Vagina (tissue), 2 donors: ENCODE data around the gene NME3. TPM values are rescaled to one million over a fixed set of nuclear protein-coding genes. Genes with fewer than 3 reads are reported as not detected.

Experiments
- DNase-seq, 2 donors: peaks; one replicate each; pipeline ENCODE4 v3.0.0-alpha.2; 2017; ENCODE audit errors: extremely low spot score in 2 of 2
- H3K27ac ChIP-seq: fragments of 200-600 bp; sonication (generic); one replicate; pipeline ENCODE4 v1.5.1; 2019
- H3K27me3 ChIP-seq: fragments of 200-600 bp; sonication (generic); one replicate; pipeline ENCODE4 v1.5.1; 2019
- H3K36me3 ChIP-seq, 2 donors: fragments of 200-600 bp; sonication (generic); one replicate each; pipeline ENCODE4 v1.5.1; 2017 to 2019
- H3K4me1 ChIP-seq: fragments of 200-600 bp; sonication (generic); one replicate; pipeline ENCODE4 v1.5.1; 2019
- H3K4me3 ChIP-seq, 2 donors: fragments of 200-600 bp; sonication (generic); 1 replicate in 1 of 2; 2 replicates in 1 of 2; pipeline ENCODE4 v1.5.1; 2016 to 2019
- H3K9me3 ChIP-seq: fragments of 200-600 bp; sonication (generic); one replicate; pipeline ENCODE4 v1.5.1; 2019
- CTCF ChIP-seq, 3 experiments: fragments of 450-650 bp in 2 of 3; fragments of 200-600 bp in 1 of 3; sonication (generic) in 1 of 3; IDR thresholded peaks; one replicate each; pipeline ENCODE4 v1.5.1; 2017 to 2019; ENCODE audit warnings: antibody characterized with exemption in 3 of 3, mild to moderate bottlenecking in 2 of 3, moderate library complexity in 2 of 3
- POLR2A ChIP-seq, 2 donors: fragments of 450-650 bp; IDR thresholded peaks; one replicate each; pipeline ENCODE4 v1.6.1; 2017; ENCODE audit warnings: antibody characterized with exemption in 2 of 2, mild to moderate bottlenecking in 2 of 2, moderate library complexity in 2 of 2
- POLR2AphosphoS5 ChIP-seq, 2 donors: sonication (generic); formaldehyde crosslinking; IDR thresholded peaks; one replicate each; pipeline ENCODE4 v1.9.0; 2017; ENCODE audit warnings: antibody characterized with exemption in 2 of 2, mild to moderate bottlenecking in 2 of 2, low read depth in 1 of 2; ENCODE audit not compliant: insufficient read depth in 1 of 2
- intact Hi-C: fragments of 100-400 bp; cut with DNase I; formaldehyde crosslinking; loops from one replicate; pipeline ENCODE4 v1.15.1; 2023
- total RNA-seq: library from RNA; depleted of rRNA; stranded (reverse); fragments of >200 nt; gene quantifications from one replicate; pipeline ENCODE4 v1.2.3, GENCODE V29; 2016

The NME3 gene
- total RNA-seq, 1 donor from 2014 or later = 96.0 TPM

GRCh38 chr16:1816396-1817275 is 45.3 kb upstream of the NME3 start:
- Histone ChIP-seq H3K4me3 (no peak overlapping the region), H3K27ac (no peak overlapping the region), H3K4me1 (no peaks in the 10 kb centered on the region), H3K27me3 (no peaks in the 10 kb centered on the region), H3K36me3 (peaks cover 0 to 49% of the 10 kb centered on the region in 2 donors), H3K9me3 (no peaks in the 10 kb centered on the region)
- TF ChIP-seq POLR2AphosphoS5 (IDR thresholded peaks at IDR 0.05; ENCODE audit: insufficient read depth in 1 of 2, low read depth in 1 of 2) = no peak
- no peak for TF ChIP-seq CTCF (IDR thresholded peaks at IDR 0.05)
- TF ChIP-seq POLR2A (IDR thresholded peaks at IDR 0.05) = no peak
- DNase-seq = no peak
- intact Hi-C loops = no loop called here

GRCh38 chr16:1815461-1815860 is 44.1 kb upstream of the NME3 start:
- H3K9me3 ChIP-seq = no peaks in the 10 kb centered on the region
- no peak overlapping the region for H3K4me3 ChIP-seq
- no peak overlapping the region for H3K27ac ChIP-seq
- H3K27me3 ChIP-seq = no peaks in the 10 kb centered on the region
- no peak for DNase-seq
- peaks cover 0 to 42% of the 10 kb centered on the region in 2 donors for H3K36me3 ChIP-seq
- intact Hi-C loops = no loop called here
- H3K4me1 ChIP-seq = no peaks in the 10 kb centered on the region
- TF ChIP-seq CTCF (IDR thresholded peaks at IDR 0.05) = no peak
- no peak for TF ChIP-seq POLR2A (IDR thresholded peaks at IDR 0.05)
- no peak for TF ChIP-seq POLR2AphosphoS5 (IDR thresholded peaks at IDR 0.05; ENCODE audit: insufficient read depth in 1 of 2, low read depth in 1 of 2)

- Histone ChIP-seq H3K27me3 (no peaks in the 10 kb centered on the region), H3K4me1 (no peaks in the 10 kb centered on the region), H3K4me3 (no peak overlapping the region), H3K9me3 (no peaks in the 10 kb centered on the region), H3K36me3 (peaks cover 0 to 39% of the 10 kb centered on the region in 2 donors), H3K27ac (no peak overlapping the region)
- DNase-seq = no peak
- TF ChIP-seq POLR2A (IDR thresholded peaks at IDR 0.05) (no peak), POLR2AphosphoS5 (IDR thresholded peaks at IDR 0.05; ENCODE audit: insufficient read depth in 1 of 2, low read depth in 1 of 2) (peak in 1 of 2 donors; percentile 22), CTCF (IDR thresholded peaks at IDR 0.05) (peak; percentile 15 to 55 (median 40))
- intact Hi-C loops = no loop called here
Measured at GRCh38 chr16:1812732-1813163, 41.4 kb upstream of the NME3 start.

- Histone ChIP-seq H3K4me3 (no peak overlapping the region), H3K27ac (no peak overlapping the region), H3K9me3 (no peaks in the 10 kb centered on the region), H3K36me3 (peaks cover 0 to 24% of the 10 kb centered on the region in 2 donors), H3K4me1 (no peaks in the 10 kb centered on the region), H3K27me3 (no peaks in the 10 kb centered on the region)
- intact Hi-C loops = no loop called here
- TF ChIP-seq POLR2AphosphoS5 (IDR thresholded peaks at IDR 0.05; ENCODE audit: insufficient read depth in 1 of 2, low read depth in 1 of 2) (no peak), CTCF (IDR thresholded peaks at IDR 0.05) (no peak), POLR2A (IDR thresholded peaks at IDR 0.05) (no peak)
- DNase-seq = no peak
Measured at GRCh38 chr16:1810536-1810935, 39.2 kb upstream of the NME3 start.

- H3K27me3 ChIP-seq = no peaks in the 10 kb centered on the region
- H3K27ac ChIP-seq = no peak overlapping the region
- no peaks in the 10 kb centered on the region for H3K4me1 ChIP-seq
- TF ChIP-seq POLR2A (IDR thresholded peaks at IDR 0.05) (no peak), POLR2AphosphoS5 (IDR thresholded peaks at IDR 0.05; ENCODE audit: insufficient read depth in 1 of 2, low read depth in 1 of 2) (no peak), CTCF (IDR thresholded peaks at IDR 0.05) (no peak)
- no peaks in the 10 kb centered on the region for H3K9me3 ChIP-seq
- intact Hi-C loops = no loop called here
- no peak for DNase-seq
- H3K36me3 ChIP-seq = peaks cover 0 to 22% of the 10 kb centered on the region in 2 donors
- no peak overlapping the region for H3K4me3 ChIP-seq
Measured at GRCh38 chr16:1810106-1810505, 38.8 kb upstream of the NME3 start.
